Vagina (tissue), 2 donors: Measurements from ENCODE around the gene PARD3.

Experiments
- CTCF ChIP-seq, 3 experiments: fragments of 450-650 bp in 2 of 3; fragments of 200-600 bp in 1 of 3; sonication (generic) in 1 of 3; IDR thresholded peaks; one replicate each; pipeline ENCODE4 v1.5.1; 2017 to 2019; ENCODE audit warnings: antibody characterized with exemption in 3 of 3, mild to moderate bottlenecking in 2 of 3, moderate library complexity in 2 of 3
- POLR2A ChIP-seq, 2 donors: fragments of 450-650 bp; IDR thresholded peaks; one replicate each; pipeline ENCODE4 v1.6.1; 2017; ENCODE audit warnings: antibody characterized with exemption in 2 of 2, mild to moderate bottlenecking in 2 of 2, moderate library complexity in 2 of 2

- no peak for TF ChIP-seq CTCF (IDR thresholded peaks at IDR 0.05)
- no peak for TF ChIP-seq POLR2A (IDR thresholded peaks at IDR 0.05)
Observed at GRCh38 chr10:34682580-34682979, 132.5 kb downstream of the PARD3 start.
